Hematopoietic multipotent progenitor cell (in vitro differentiated cells): ENCODE data around the gene SERINC2. TPM values are rescaled to one million over a fixed set of nuclear protein-coding genes. Genes with fewer than 3 reads are reported as not detected.

Source experiments
- total RNA-seq: library from RNA; depleted of rRNA; stranded (reverse); fragments of >200 nt; gene quantifications from one replicate; pipeline ENCODE4 v1.2.3, GENCODE V29; 2012

Gene SERINC2
- total RNA-seq, 1 donor: 0.54 TPM

Other genes starting within 250 kb of the SERINC2 start
- under 0.01 TPM for gene NKAIN1, start 173.3 kb upstream of the SERINC2 start, total RNA-seq
- 111 TPM for gene SNRNP40, start 116.4 kb upstream of the SERINC2 start, total RNA-seq
- 17.5 TPM for gene ZCCHC17, start 116.2 kb upstream of the SERINC2 start, total RNA-seq
- not detected for gene FABP3, start 40.1 kb upstream of the SERINC2 start, total RNA-seq
- gene TINAGL1, start 163.3 kb downstream of the SERINC2 start, total RNA-seq: 8.1 TPM
- 0.27 TPM for gene HCRTR1, start 204.5 kb downstream of the SERINC2 start, total RNA-seq
- gene PEF1, start 231.7 kb downstream of the SERINC2 start, total RNA-seq: 130 TPM